K562 (cell line): Measurements from ENCODE around the gene SLCO2A1.

Experiments used
- ARID2 ChIP-seq: fragments of 450-650 bp; IDR thresholded peaks from 2 replicates; pipeline ENCODE4 v1.6.1; 2017; ENCODE audit warnings: antibody characterized with exemption, mild to moderate bottlenecking
- BRD9 ChIP-seq: fragments of 450-650 bp; IDR thresholded peaks from 2 replicates; pipeline ENCODE4 v1.6.1; 2018; ENCODE audit warnings: low read depth; ENCODE audit not compliant: partially characterized antibody
- CTCF ChIP-seq, 3 experiments: IDR thresholded peaks in 2 of 3; conservative IDR thresholded peaks in 1 of 3; 2 replicates each; pipeline ENCODE4 v1.5.1; 2011 to 2012; ENCODE audit warnings: low read length in 3 of 3, mild to moderate bottlenecking in 3 of 3, control low read depth in 2 of 3, improper control_type of control experiment in 1 of 3, inconsistent platforms in 1 of 3, low read depth in 1 of 3, mixed read lengths in 1 of 3, moderate library complexity in 1 of 3; ENCODE audit not compliant: insufficient read depth in 2 of 3
- E2F8 ChIP-seq: fragments of 450-650 bp; IDR thresholded peaks from 2 replicates; pipeline ENCODE4 v1.7.1; 2018; ENCODE audit warnings: mild to moderate bottlenecking, low read depth; ENCODE audit not compliant: partially characterized antibody
- ELK1 ChIP-seq: sonication (generic); formaldehyde crosslinking; IDR thresholded peaks from 2 replicates; pipeline ENCODE4 v1.8.1; 2022; ENCODE audit warnings: missing genetic modification reagents
- HDAC1 ChIP-seq, 2 experiments: fragments of 450-650 bp; IDR thresholded peaks; 2 replicates each; pipeline ENCODE4 v1.6.1; 2016 to 2017; ENCODE audit warnings: inconsistent platforms in 1 of 2, mild to moderate bottlenecking in 1 of 2, moderate library complexity in 1 of 2
- NONO ChIP-seq, 2 experiments: fragments of 200-400 bp in 1 of 2; fragments of 450-650 bp in 1 of 2; formaldehyde crosslinking in 1 of 2; IDR thresholded peaks; 2 replicates each; pipeline ENCODE4 v1.6.1; 2017; ENCODE audit warnings: low read depth in 2 of 2, mild to moderate bottlenecking in 2 of 2, moderate library complexity in 2 of 2, low read length in 1 of 2
- NR2C2 ChIP-seq, 2 experiments: fragments of 200-800 bp in 1 of 2; sonication (Bioruptor generic) in 1 of 2; sonication (generic) in 1 of 2; formaldehyde crosslinking in 1 of 2; IDR thresholded peaks; 2 replicates each; pipeline versions ENCODE4 v1.6.1 to v1.8.0; 2016 to 2022; ENCODE audit warnings: mild to moderate bottlenecking in 1 of 2, missing compliant biosample characterization in 1 of 2, missing genetic modification characterization in 1 of 2, missing genetic modification reagents in 1 of 2
- POLR2A ChIP-seq: fragments of 450-650 bp; conservative IDR thresholded peaks from 2 replicates; pipeline ENCODE4 v1.6.1; 2016
- SIX5 ChIP-seq, 2 experiments: IDR thresholded peaks; 2 replicates each; pipeline ENCODE4 v1.6.1; 2011; ENCODE audit warnings: low read length in 2 of 2, borderline replicate concordance in 1 of 2, low read depth in 1 of 2, mild to moderate bottlenecking in 1 of 2, moderate library complexity in 1 of 2; ENCODE audit not compliant: insufficient read depth in 1 of 2
- TCF7L2 ChIP-seq: fragments of 150-350 bp; IDR thresholded peaks from 2 replicates; pipeline ENCODE4 v1.6.1; 2016; ENCODE audit warnings: low read depth, mild to moderate bottlenecking, low read length, moderate library complexity
- TF ChIP-seq, protein P1 (sequence below): fragments of 450-650 bp; formaldehyde crosslinking; IDR thresholded peaks from 2 replicates; pipeline ENCODE4 v1.4.0; 2020; ENCODE audit warnings: mild to moderate bottlenecking, moderate library complexity

DNA sequence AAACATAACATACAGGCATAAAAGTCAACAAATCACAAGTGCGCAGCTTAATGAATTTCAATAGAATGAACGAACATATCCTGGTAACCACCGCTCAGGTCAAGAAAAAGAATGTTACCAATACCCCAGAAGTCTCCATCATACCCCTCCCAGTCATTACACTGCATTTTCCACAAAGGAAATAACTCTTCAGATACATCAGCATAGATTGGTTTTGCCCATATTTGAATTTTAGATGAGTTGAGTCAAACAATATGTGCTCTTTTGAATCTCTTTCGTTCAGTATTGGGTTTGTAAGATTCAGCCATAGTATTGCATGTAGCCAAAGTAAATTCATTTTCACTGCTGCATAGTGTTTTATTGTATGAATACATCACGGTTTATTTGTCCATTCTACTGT, 127.9 kb downstream of the SLCO2A1 start:
- TF ChIP-seq POLR2A (no peak), CTCF (IDR thresholded peaks at IDR 0.05 in 2 of 3, conservative IDR thresholded peaks at IDR 0.05 in 1 of 3; ENCODE audit: insufficient read depth in 2 of 3, low read depth in 1 of 3, low read length in 3 of 3) (no peak), E2F8 (no peak), NONO (IDR thresholded peaks at IDR 0.05; ENCODE audit: low read depth in 2 of 2, low read length in 1 of 2) (no peak), ARID2 (no peak), ELK1 (CRISPR knock-in tag) (no peak), NR2C2 (CRISPR knock-in tag; IDR thresholded peaks at IDR 0.05) (no peak), NR2C2 (tag; IDR thresholded peaks at IDR 0.05) (no peak), SIX5 (IDR thresholded peaks at IDR 0.05; ENCODE audit: borderline replicate concordance in 1 of 2, insufficient read depth in 1 of 2, low read depth in 1 of 2, low read length in 2 of 2) (no peak), TCF7L2 (no peak), BRD9 (no peak), HDAC1 (IDR thresholded peaks at IDR 0.05) (no peak)
- TF ChIP-seq, protein P1, sequence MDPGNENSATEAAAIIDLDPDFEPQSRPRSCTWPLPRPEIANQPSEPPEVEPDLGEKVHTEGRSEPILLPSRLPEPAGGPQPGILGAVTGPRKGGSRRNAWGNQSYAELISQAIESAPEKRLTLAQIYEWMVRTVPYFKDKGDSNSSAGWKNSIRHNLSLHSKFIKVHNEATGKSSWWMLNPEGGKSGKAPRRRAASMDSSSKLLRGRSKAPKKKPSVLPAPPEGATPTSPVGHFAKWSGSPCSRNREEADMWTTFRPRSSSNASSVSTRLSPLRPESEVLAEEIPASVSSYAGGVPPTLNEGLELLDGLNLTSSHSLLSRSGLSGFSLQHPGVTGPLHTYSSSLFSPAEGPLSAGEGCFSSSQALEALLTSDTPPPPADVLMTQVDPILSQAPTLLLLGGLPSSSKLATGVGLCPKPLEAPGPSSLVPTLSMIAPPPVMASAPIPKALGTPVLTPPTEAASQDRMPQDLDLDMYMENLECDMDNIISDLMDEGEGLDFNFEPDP (CRISPR knock-in tag): no peak
